CD14-positive monocyte (primary cell): ENCODE data around the gene TAF6. TPM values are rescaled to one million over a fixed set of nuclear protein-coding genes. Genes with fewer than 3 reads are reported as not detected.
"Not testable (repeated sequence)": the region's sequence is repeated elsewhere in the genome, so short reads cannot be mapped to it uniquely, and the experiment has no call there.

Source experiments
- DNase-seq, 3 donors: peaks; one replicate each; pipeline ENCODE4 v3.0.0-alpha.2; 2011 to 2022
- H2AFZ ChIP-seq: 2 replicates; pipeline ENCODE4 v1.6.0; 2012; ENCODE audit warnings: mild to moderate bottlenecking, low read depth, low read length, inconsistent platforms; ENCODE audit not compliant: insufficient read depth, poor library complexity, severe bottlenecking
- H3K27ac ChIP-seq, 2 donors: 1 replicate in 1 of 2; 2 replicates in 1 of 2; pipeline ENCODE4 v1.5.1; 2012 to 2013; ENCODE audit warnings: low read length in 2 of 2, control low read depth in 1 of 2, inconsistent platforms in 1 of 2, low read depth in 1 of 2, mild to moderate bottlenecking in 1 of 2
- H3K27me3 ChIP-seq, 2 donors: one replicate each; pipeline versions ENCODE4 v1.6.0 to v1.6.1; 2011 to 2013; ENCODE audit warnings: low read length in 2 of 2; ENCODE audit not compliant: control insufficient read depth in 2 of 2, insufficient read depth in 2 of 2
- H3K36me3 ChIP-seq, 2 donors: replicated peaks in 1 of 2; 1 replicate in 1 of 2; 2 replicates in 1 of 2; pipeline versions ENCODE4 v1.5.1 to v1.6.1; 2012 to 2013; ENCODE audit warnings: low read length in 2 of 2, control low read depth in 1 of 2, inconsistent platforms in 1 of 2, mild to moderate bottlenecking in 1 of 2; ENCODE audit not compliant: insufficient read depth in 2 of 2, control insufficient read depth in 1 of 2
- H3K4me1 ChIP-seq, 2 donors: 1 replicate in 1 of 2; 2 replicates in 1 of 2; pipeline versions ENCODE4 v1.5.1 to v1.6.1; 2012 to 2013; ENCODE audit warnings: low read length in 2 of 2, control low read depth in 1 of 2, inconsistent platforms in 1 of 2, mild to moderate bottlenecking in 1 of 2, moderate library complexity in 1 of 2; ENCODE audit not compliant: insufficient read depth in 2 of 2, control insufficient read depth in 1 of 2
- H3K4me2 ChIP-seq: replicated peaks from 2 replicates; pipeline ENCODE3; 2012; ENCODE audit warnings: low read length, moderate library complexity, mild to moderate bottlenecking; ENCODE audit not compliant: poor library complexity, severe bottlenecking; ENCODE audit errors: extremely low read depth
- H3K4me3 ChIP-seq, 3 experiments: fragments of 200-600 bp in 1 of 3; sonication (generic) in 1 of 3; replicated peaks in 1 of 3; 1 replicate in 2 of 3; 2 replicates in 1 of 3; pipeline ENCODE4 v1.5.1; 2011 to 2013; ENCODE audit warnings: low read length in 3 of 3, mild to moderate bottlenecking in 3 of 3, control low read depth in 2 of 3, low read depth in 2 of 3, inconsistent platforms in 1 of 3, moderate library complexity in 1 of 3
- H3K79me2 ChIP-seq: 2 replicates; pipeline ENCODE4 v1.6.0; 2012; ENCODE audit warnings: mild to moderate bottlenecking, control low read depth, inconsistent platforms, low read length, moderate library complexity; ENCODE audit not compliant: insufficient read depth
- H3K9ac ChIP-seq: 2 replicates; pipeline ENCODE4 v1.6.0; 2017; ENCODE audit warnings: low read length, mild to moderate bottlenecking; ENCODE audit not compliant: insufficient read depth, poor library complexity, severe bottlenecking
- H3K9me3 ChIP-seq, 2 donors: replicated peaks in 1 of 2; 1 replicate in 1 of 2; 2 replicates in 1 of 2; pipeline versions ENCODE4 v1.5.1 to v1.6.1; 2012 to 2013; ENCODE audit warnings: low read length in 2 of 2, control low read depth in 1 of 2; ENCODE audit not compliant: control insufficient read depth in 1 of 2, insufficient read depth in 1 of 2
- H4K20me1 ChIP-seq: 2 replicates; pipeline ENCODE4 v1.6.0; 2012; ENCODE audit warnings: mild to moderate bottlenecking, low read length, control low read depth, moderate library complexity; ENCODE audit not compliant: insufficient read depth
- H3K27ac Mint-ChIP-seq, 7 donors: one replicate each; pipeline ENCODE4 v1.8.0; 2020; ENCODE audit warnings: mild to moderate bottlenecking in 7 of 7, mixed read lengths in 7 of 7, moderate library complexity in 6 of 7, inconsistent platforms in 2 of 7
- H3K27me3 Mint-ChIP-seq, 3 donors: one replicate each; pipeline ENCODE4 v1.8.0; 2021 to 2022; ENCODE audit warnings: low read depth in 3 of 3, mild to moderate bottlenecking in 3 of 3, mixed read lengths in 3 of 3, moderate library complexity in 3 of 3, inconsistent platforms in 1 of 3
- H3K36me3 Mint-ChIP-seq, 2 donors: one replicate each; pipeline ENCODE4 v1.8.0; 2020; ENCODE audit warnings: mixed read lengths in 2 of 2, inconsistent platforms in 1 of 2, mild to moderate bottlenecking in 1 of 2
- H3K4me1 Mint-ChIP-seq: one replicate; pipeline ENCODE4 v1.8.0; 2020; ENCODE audit warnings: mild to moderate bottlenecking, mixed read lengths
- H3K4me3 Mint-ChIP-seq, 2 donors: one replicate each; pipeline ENCODE4 v1.8.0; 2020; ENCODE audit warnings: mild to moderate bottlenecking in 2 of 2, mixed read lengths in 2 of 2, moderate library complexity in 1 of 2
- H3K9me3 Mint-ChIP-seq, 7 donors: one replicate each; pipeline ENCODE4 v1.8.0; 2020 to 2022; ENCODE audit warnings: mixed read lengths in 7 of 7, mild to moderate bottlenecking in 6 of 7, moderate library complexity in 6 of 7, inconsistent platforms in 2 of 7
- CTCF ChIP-seq: fragments of 200-600 bp; IDR thresholded peaks from one replicate; pipeline ENCODE4 v1.8.0; 2022; ENCODE audit warnings: antibody characterized with exemption, mild to moderate bottlenecking
- WGBS: methylation state at CpG from one replicate; pipeline ENCODE4 v1.1.5; 2013; ENCODE audit warnings: missing lambda C conversion rate; ENCODE audit not compliant: insufficient coverage; 5-methylcytosine and 5-hydroxymethylcytosine counted together
- intact Hi-C, 2 donors: fragments of 100-400 bp; cut with micrococcal nuclease; formaldehyde crosslinking; loops; one replicate each; pipeline versions ENCODE4 v1.15.0 to v1.15.1; 2023
- polyA plus RNA-seq, 3 donors: library from polyadenylated mRNA; depleted of rRNA in 1 of 3; unstranded in 2 of 3; stranded (reverse) in 1 of 3; fragments of 300-500 nt in 2 of 3; fragments of >200 nt in 1 of 3; fragmentation: Illumina TruSeq in 2 of 3; gene quantifications; 1 replicate in 2 of 3; 2 replicates in 1 of 3; pipeline ENCODE4 v1.2.3, GENCODE V29; 2012 to 2021

The TAF6 gene
- polyA plus RNA-seq, 3 donors = 9.6 to 28.9 (median 11.0) TPM

DNA sequence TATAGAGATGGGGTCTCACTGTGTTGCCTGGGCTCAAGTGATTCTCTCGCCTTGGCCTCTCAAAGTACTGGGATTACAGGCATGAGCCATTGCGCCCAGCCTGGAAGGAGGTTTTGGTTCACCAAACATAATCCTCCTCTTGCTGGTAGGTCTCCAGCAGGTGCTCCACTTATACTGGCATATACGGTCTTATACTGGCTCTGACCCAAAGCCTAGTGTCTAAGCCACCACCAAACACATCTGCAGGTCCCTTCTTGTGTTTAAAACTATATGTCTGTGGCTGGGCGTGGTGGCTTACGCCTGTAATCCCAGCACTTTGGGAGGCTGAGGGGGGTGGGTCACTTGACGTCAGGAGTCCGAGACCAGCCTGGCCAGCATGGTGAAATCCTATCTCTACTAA, 13.0 kb upstream of the TAF6 start:
- Histone ChIP-seq H3K4me2 (no peak overlapping the region), H2AFZ (no peak overlapping the region), H3K9me3 (no peaks in the 10 kb centered on the region), H3K4me1 (peaks cover 9 to 16% of the 10 kb centered on the region in 2 donors), H3K79me2 (no peaks in the 10 kb centered on the region), H3K36me3 (no peaks in the 10 kb centered on the region), H3K9ac (no peak overlapping the region), H3K4me3 (no peak overlapping the region), H3K27me3 (peaks cover 0 to 14% of the 10 kb centered on the region in 2 donors), H4K20me1 (no peaks in the 10 kb centered on the region), H3K27ac (no peak overlapping the region)
- Mint-ChIP-seq H3K27me3 (peaks cover 19 to 20% (median 19%) of the 10 kb centered on the region in 3 donors), H3K4me1 (peaks cover 16% of the 10 kb centered on the region), H3K27ac (peak overlapping the region in 1 of 7 donors; percentile 38), H3K4me3 (no peak overlapping the region), H3K36me3 (no peaks in the 10 kb centered on the region), H3K9me3 (peaks cover 0 to 3% (median 0%) of the 10 kb centered on the region in 7 donors)
- no peak for TF ChIP-seq CTCF
- 73% methylated on average over 3 of the region's 7 CpGs for WGBS
- no peak for DNase-seq
- intact Hi-C loops = loop anchor here (2.0 to 5.0 kb wide), 2 partner anchors 85 kb away; partner anchors contain the start of gene PVRIG (in 1 of the 2)

- Histone ChIP-seq H4K20me1 (no peaks in the 10 kb centered on the region), H3K9me3 (no peaks in the 10 kb centered on the region), H3K36me3 (no peaks in the 10 kb centered on the region), H3K27ac (no peak overlapping the region), H3K4me2 (no peak overlapping the region), H3K4me1 (peaks cover 17 to 27% of the 10 kb centered on the region in 2 donors), H3K79me2 (peaks cover 8% of the 10 kb centered on the region), H3K9ac (no peak overlapping the region), H3K4me3 (no peak overlapping the region), H3K27me3 (peaks cover 0 to 14% of the 10 kb centered on the region in 2 donors), H2AFZ (peak overlapping the region; percentile 61)
- H3K27me3 Mint-ChIP-seq = peaks cover 17 to 20% (median 18%) of the 10 kb centered on the region in 3 donors
- no peaks in the 10 kb centered on the region for H3K36me3 Mint-ChIP-seq
- H3K27ac Mint-ChIP-seq = no peak overlapping the region
- H3K4me3 Mint-ChIP-seq = no peak overlapping the region
- intact Hi-C loops = loop anchor here in 1 of 2 donors (5.0 kb wide), 1 partner anchor 86 kb away; the partner anchor contains the start of gene PVRIG
- peaks cover 23% of the 10 kb centered on the region for H3K4me1 Mint-ChIP-seq
- peak; percentile 44 to 63 (median 61) for DNase-seq
- 14% methylated on average over 24 of the region's 24 CpGs for WGBS
- TF ChIP-seq CTCF = peak; percentile 99
- peaks cover 0 to 4% (median 0%) of the 10 kb centered on the region in 7 donors for H3K9me3 Mint-ChIP-seq
Measured at GRCh38 chr7:100130608-100131453, 11.7 kb upstream of the TAF6 start.

DNA sequence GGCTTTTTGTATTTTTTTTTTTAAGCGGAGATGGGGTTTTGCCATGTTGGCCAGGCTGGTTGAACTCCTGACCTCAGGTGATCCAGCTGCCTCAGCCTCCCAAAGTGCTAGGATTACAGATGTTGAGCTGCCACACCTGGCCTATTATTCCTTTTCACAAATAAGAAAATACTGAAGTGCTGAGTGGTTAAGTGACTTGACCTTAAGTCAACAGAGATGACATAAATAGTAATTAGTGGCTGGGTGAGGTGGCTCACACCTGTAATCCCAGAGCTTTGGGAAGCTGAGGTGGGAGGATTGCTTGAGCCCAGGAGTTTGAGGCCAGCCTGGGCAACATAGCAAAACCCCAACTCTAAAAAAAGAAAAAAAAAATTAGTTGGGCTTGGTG, 11.1 kb upstream of the TAF6 start:
- H3K9me3 ChIP-seq, H3K9ac ChIP-seq, H3K4me3 Mint-ChIP-seq, H3K9me3 Mint-ChIP-seq, H3K36me3 ChIP-seq, H4K20me1 ChIP-seq, H3K4me2 ChIP-seq, H2AFZ ChIP-seq, H3K36me3 Mint-ChIP-seq, H3K27ac ChIP-seq, DNase-seq, H3K27ac Mint-ChIP-seq, H3K4me3 ChIP-seq: not testable (repeated sequence)
- intact Hi-C loops = loop anchor here in 1 of 2 donors (5.0 kb wide), 1 partner anchor 87 kb away; the partner anchor contains the start of gene PVRIG
- H3K4me1 ChIP-seq = peaks cover 23 to 33% of the 10 kb centered on the region in 2 donors
- H3K79me2 ChIP-seq = peaks cover 13% of the 10 kb centered on the region
- H3K4me1 Mint-ChIP-seq = peaks cover 29% of the 10 kb centered on the region
- no CpG with 5 or more reads among the region's 1 CpG for WGBS
- H3K27me3 Mint-ChIP-seq = peaks cover 14 to 19% (median 17%) of the 10 kb centered on the region in 3 donors
- H3K27me3 ChIP-seq = peaks cover 0 to 14% of the 10 kb centered on the region in 2 donors
